A549 (cell line): ENCODE measurements around the gene GRM7.

ENCODE experiments used
- BHLHE40 ChIP-seq: IDR thresholded peaks from 2 replicates; pipeline ENCODE4 v1.6.1; 2012; ENCODE audit warnings: low read depth, low read length, inconsistent platforms
- CEBPB ChIP-seq, 2 experiments: fragments of >200 bp in 1 of 2; sonication (Bioruptor Twin) in 1 of 2; formaldehyde crosslinking in 1 of 2; IDR thresholded peaks; 2 replicates each; pipeline ENCODE4 v1.6.1; 2012 to 2016
- CTCF ChIP-seq: fragments of >200 bp; sonication (Bioruptor Twin); formaldehyde crosslinking; IDR thresholded peaks from 3 replicates; pipeline ENCODE4 v1.5.1; 2016
- EP300 ChIP-seq, 2 experiments: fragments of >200 bp; sonication (Bioruptor Twin); formaldehyde crosslinking; IDR thresholded peaks; 2 replicates in 1 of 2; 3 replicates in 1 of 2; pipeline ENCODE4 v1.6.1; 2016 to 2017
- FOSL2 ChIP-seq, 2 experiments: fragments of 450-650 bp in 1 of 2; fragments of >200 bp in 1 of 2; sonication (Bioruptor Twin) in 1 of 2; formaldehyde crosslinking; IDR thresholded peaks; 2 replicates each; pipeline versions ENCODE4 v1.5.0 to v1.6.1; 2016 to 2020; ENCODE audit warnings: mild to moderate bottlenecking in 1 of 2, moderate library complexity in 1 of 2
- HMGXB4 ChIP-seq: fragments of 250-450 bp; sonication (Bioruptor Pico); IDR thresholded peaks from 2 replicates; pipeline ENCODE4 v1.5.0; 2021; ENCODE audit warnings: mild to moderate bottlenecking, moderate library complexity, borderline replicate concordance
- MYC ChIP-seq: IDR thresholded peaks from 2 replicates; pipeline ENCODE4 v1.6.1; 2012; ENCODE audit warnings: mild to moderate bottlenecking, inconsistent platforms, low read length, improper control_type of control experiment, borderline replicate concordance
- POLR2A ChIP-seq: IDR thresholded peaks from 2 replicates; pipeline ENCODE4 v1.6.1; 2012; ENCODE audit warnings: mild to moderate bottlenecking, low read length
- RAD21 ChIP-seq, 2 experiments: fragments of >200 bp in 1 of 2; sonication (Bioruptor Twin) in 1 of 2; formaldehyde crosslinking in 1 of 2; IDR thresholded peaks in 1 of 2; conservative IDR thresholded peaks in 1 of 2; 2 replicates in 1 of 2; 3 replicates in 1 of 2; pipeline ENCODE4 v1.6.1; 2012 to 2018; ENCODE audit warnings: inconsistent platforms in 1 of 2
- REST ChIP-seq: fragments of 200-600 bp; sonication (generic); IDR thresholded peaks from 2 replicates; pipeline ENCODE4 v1.6.1; 2016; ENCODE audit warnings: antibody characterized with exemption, mild to moderate bottlenecking, moderate library complexity
- RNF2 ChIP-seq: fragments of 200-600 bp; sonication (generic); IDR thresholded peaks from 2 replicates; pipeline ENCODE4 v1.6.1; 2016; ENCODE audit warnings: low read depth, mild to moderate bottlenecking, antibody characterized with exemption, moderate library complexity, borderline replicate concordance
- SMC3 ChIP-seq: fragments of >200 bp; sonication (Bioruptor Twin); formaldehyde crosslinking; IDR thresholded peaks from 3 replicates; pipeline ENCODE4 v1.6.1; 2018; ENCODE audit warnings: inconsistent platforms
- USF2 ChIP-seq: fragments of 450-650 bp; IDR thresholded peaks from 2 replicates; pipeline ENCODE4 v1.6.1; 2014; ENCODE audit warnings: antibody characterized with exemption
- ZSCAN20 ChIP-seq: fragments of 250-450 bp; sonication (Bioruptor Pico); IDR thresholded peaks from 2 replicates; pipeline ENCODE4 v1.8.0; 2022; ENCODE audit warnings: mild to moderate bottlenecking, moderate library complexity

- TF ChIP-seq HMGXB4 (CRISPR knock-in tag): no peak
- TF ChIP-seq CEBPB (IDR thresholded peaks at IDR 0.05): no peak
- TF ChIP-seq MYC: no peak
- TF ChIP-seq FOSL2 (IDR thresholded peaks at IDR 0.05): no peak
- TF ChIP-seq FOSL2 (CRISPR knock-in tag; IDR thresholded peaks at IDR 0.05): no peak
- TF ChIP-seq USF2: no peak
- TF ChIP-seq RNF2: no peak
- no peak for TF ChIP-seq BHLHE40
- TF ChIP-seq POLR2A: no peak
- no peak for TF ChIP-seq EP300 (IDR thresholded peaks at IDR 0.05)
- no peak for TF ChIP-seq REST
- no peak for TF ChIP-seq CTCF
- no peak for TF ChIP-seq SMC3
- TF ChIP-seq ZSCAN20 (CRISPR knock-in tag): no peak
- TF ChIP-seq RAD21 (conservative IDR thresholded peaks at IDR 0.05 in 1 of 2, IDR thresholded peaks at IDR 0.05 in 1 of 2): no peak
These were observed 746.8 kb downstream of the GRM7 start for GRCh38 chr3:7607676-7608075.
